ENCODE measurements around the gene TSPOAP1. TPM values are rescaled to one million over a fixed set of nuclear protein-coding genes. Genes with fewer than 3 reads are reported as not detected.

TSPOAP1 gene
- total and polyA plus RNA-seq, 10 of the 15 experiments (the other 5 are each of a cell fraction or from before 2014, with no cell fraction given), result 0.58 to 16.4 (median 4.2) TPM; not detected in 1

DNA sequence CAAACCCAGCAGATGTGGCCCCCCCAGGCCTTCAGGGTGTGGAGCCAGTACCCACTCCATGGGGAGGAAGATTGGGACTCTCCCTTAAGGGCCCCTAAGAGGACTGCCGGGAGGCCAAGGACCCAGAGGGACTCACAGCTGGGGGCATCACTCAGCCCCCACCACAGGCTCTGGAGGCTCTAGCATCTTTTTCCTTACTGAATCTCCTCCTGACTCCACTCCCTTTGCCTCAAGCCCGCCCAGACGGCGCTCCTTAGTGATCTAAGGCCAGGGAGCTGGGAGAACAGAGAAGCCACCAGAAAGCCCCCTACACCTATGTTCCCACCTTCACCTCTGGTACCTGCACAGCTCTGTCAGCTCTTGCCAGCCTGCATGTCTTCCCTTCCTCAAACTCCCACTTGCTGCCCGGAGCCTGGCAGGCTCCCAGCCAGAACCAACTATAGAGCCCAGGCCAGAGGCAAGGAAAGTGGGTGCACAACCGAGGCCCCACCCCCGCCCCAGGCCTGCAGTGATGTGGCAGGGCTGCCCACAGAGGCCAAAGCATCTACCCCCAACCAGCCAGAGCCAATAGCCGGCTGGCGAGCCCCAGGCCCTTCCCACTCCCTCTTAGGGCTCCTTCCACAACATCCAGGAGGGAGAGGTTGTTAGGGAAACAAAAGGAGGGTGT, 25.5 kb downstream of the TSPOAP1 start:
- POLR2A ChIA-PET, result interaction anchor here (1.8 kb wide), 1 partner anchor 114 kb away, joined by 5 read pairs; the partner anchor contains the start of gene RNF43
- TF ChIP-seq RB1 (IDR thresholded peaks at IDR 0.05; ENCODE audit: borderline replicate concordance) (no peak), RELB (IDR thresholded peaks at IDR 0.05; ENCODE audit: low read depth) (no peak), MYC (IDR thresholded peaks at IDR 0.05; ENCODE audit: insufficient read depth, insufficient read length, insufficient replicate concordance, low read length, severe bottlenecking) (no peak), JUND (IDR thresholded peaks at IDR 0.05; ENCODE audit: low read depth, low read length) (no peak), TCF3 (IDR thresholded peaks at IDR 0.05; ENCODE audit: borderline replicate concordance, insufficient read depth, low read depth, low read length) (no peak), NR2C1 (IDR thresholded peaks at IDR 0.05) (no peak), MTA3 (IDR thresholded peaks at IDR 0.05; ENCODE audit: borderline replicate concordance, low read length) (no peak), YBX1 (IDR thresholded peaks at IDR 0.05) (no peak), ZNF592 (IDR thresholded peaks at IDR 0.05) (no peak), BMI1 (IDR thresholded peaks at IDR 0.05; ENCODE audit: borderline replicate concordance) (no peak)
- 44% methylated on average over 9 of the region's 9 CpGs for WGBS (ENCODE audit: insufficient coverage, insufficient replicate concordance, low lambda C conversion rate, missing lambda C conversion rate)

More for the DNA sequence above, 25.5 kb downstream of the TSPOAP1 start:
- ATAC-seq (no peak), FAIRE-seq (no peak), DNase-seq (ENCODE audit: low read depth, low spot score) (no peak)
- ChIA-PET RAD21 (ENCODE audit: unreplicated experiment) (interaction anchor here (1.2 to 3.0 kb wide), 6 partner anchors 14 to 145 kb away, joined by 3 to 27 read pairs (median 6); partner anchors contain the start of genes RNF43 and SUPT4H1), SMC1A (ENCODE audit: uncharacterized antibody, unreplicated experiment) (interaction anchor here (0.6 to 2.8 kb wide), 7 partner anchors 9 to 149 kb away, joined by 3 to 13 read pairs (median 6); partner anchors contain the start of gene SUPT4H1), CTCF (interaction anchor here (0.7 to 7.1 kb wide), 15 partner anchors 8 to 149 kb away, joined by 3 to 56 read pairs (median 4); partner anchors contain the start of gene RNF43)
- intact Hi-C loops (cut with micrococcal nuclease; ENCODE audit: unreplicated experiment), result no loop called here
- Histone ChIP-seq H4K20me1 (ENCODE audit: control insufficient read depth, insufficient read depth) (no peaks in the 10 kb centered on the region), H2AFZ (ENCODE audit: control insufficient read depth, low read depth, low read length) (no peak overlapping the region), H3K27ac (ENCODE audit: control insufficient read depth, insufficient read depth) (no peak overlapping the region), H3K9me3 (replicated peaks; ENCODE audit: control insufficient read depth, insufficient read depth, low read length) (no peaks in the 10 kb centered on the region), H3K36me3 (ENCODE audit: control insufficient read depth in 2 of 2, insufficient read depth in 2 of 2, low read length in 1 of 2) (no peaks in the 10 kb centered on the region), H3K4me2 (ENCODE audit: control insufficient read depth, insufficient read depth) (no peak overlapping the region), H3K79me2 (ENCODE audit: control insufficient read depth, insufficient read depth, low read length) (no peaks in the 10 kb centered on the region), H3K9ac (ENCODE audit: control insufficient read depth, insufficient read depth, low read length) (no peak overlapping the region), H3K27me3 (replicated peaks in 1 of 2; ENCODE audit: control insufficient read depth in 2 of 2, insufficient read depth in 2 of 2, low read length in 1 of 2) (no peaks in the 10 kb centered on the region; a peak in 1 of 4 replicates), H3K4me3 (no peak overlapping the region), H3K4me1 (ENCODE audit: control insufficient read depth, insufficient read depth, low read length) (no peaks in the 10 kb centered on the region)
- in situ Hi-C loops (cut with MboI), result no loop called here
- no TSS peak for BruUV-seq (replicated peaks)

Data from GM12878 (cell line).